GM23338 (cell line): ENCODE results near the gene BTBD3. TPM values are rescaled to one million over a fixed set of nuclear protein-coding genes. Genes with fewer than 3 reads are reported as not detected.

Source experiments
- CREB1 ChIP-seq: fragments of 250-450 bp; sonication (Bioruptor Pico); IDR thresholded peaks from 2 replicates; pipeline ENCODE4 v1.5.0; 2020; ENCODE audit warnings: low read depth, mild to moderate bottlenecking, moderate library complexity
- EZH2phosphoT487 ChIP-seq: fragments of 200-600 bp; sonication (generic); IDR thresholded peaks from one replicate; pipeline ENCODE4 v1.8.1; 2018; ENCODE audit warnings: antibody characterized with exemption; ENCODE audit not compliant: unreplicated experiment
- NANOG ChIP-seq: IDR thresholded peaks from 2 replicates; pipeline ENCODE4 v1.6.1; 2016; ENCODE audit warnings: antibody characterized with exemption, borderline replicate concordance
- REST ChIP-seq: IDR thresholded peaks from one replicate; pipeline ENCODE4 v1.6.1; 2018; ENCODE audit warnings: antibody characterized with exemption; ENCODE audit not compliant: unreplicated experiment
- STAT1 ChIP-seq: IDR thresholded peaks from one replicate; pipeline ENCODE4 v1.6.1; 2016; ENCODE audit warnings: antibody characterized with exemption; ENCODE audit not compliant: unreplicated experiment
- ZNF462 ChIP-seq: fragments of 250-450 bp; sonication (Bioruptor Pico); IDR thresholded peaks from 2 replicates; pipeline ENCODE4 v1.5.0; 2020; ENCODE audit warnings: mild to moderate bottlenecking, moderate library complexity
- polyA plus RNA-seq: library from polyadenylated mRNA; unstranded; fragments of >200 nt; fragmentation: Nextera tagmentation; extraction: Ambion mirVana; gene quantifications from 2 replicates; pipeline ENCODE4 v1.2.1, GENCODE V29; 2016
- total RNA-seq: library from RNA; depleted of rRNA; stranded (reverse); fragments of >200 nt; shearing (Covaris generic); gene quantifications from 2 replicates; pipeline ENCODE4 v1.2.3, GENCODE V29; 2014

The BTBD3 gene
- total and polyA plus RNA-seq, 2 experiments from 2014 or later, result 11.8 to 45.1 TPM

- TF ChIP-seq ZNF462 (CRISPR knock-in tag), result no peak
- no peak for TF ChIP-seq EZH2phosphoT487
- no peak for TF ChIP-seq REST
- TF ChIP-seq NANOG, result no peak
- TF ChIP-seq CREB1 (CRISPR knock-in tag), result no peak
- TF ChIP-seq STAT1, result no peak
Measured at GRCh38 chr20:11907621-11908020, 10.1 kb upstream of the BTBD3 start (continued).
